Measurements from ENCODE around the gene HSPA4.

GRCh38 chr5:133142782-133143181, 91.0 kb downstream of the HSPA4 start:
- TF ChIP-seq GATA2 (IDR thresholded peaks at IDR 0.05; ENCODE audit: insufficient read depth, insufficient read length, low read depth, low read length) (no peak), MYC (IDR thresholded peaks at IDR 0.05; ENCODE audit: low read depth, low read length) (no peak), POLR2A (IDR thresholded peaks at IDR 0.05; ENCODE audit: low read depth, low read length) (no peak), MAX (IDR thresholded peaks at IDR 0.05; ENCODE audit: insufficient read depth, insufficient read length) (no peak), EZH2 (IDR thresholded peaks at IDR 0.05; ENCODE audit: borderline replicate concordance, low read depth, low read length, severe bottlenecking) (no peak), POLR2AphosphoS5 (IDR thresholded peaks at IDR 0.05; ENCODE audit: insufficient read depth, low read depth, low read length) (no peak)
- TF ChIP-seq, protein P1, sequence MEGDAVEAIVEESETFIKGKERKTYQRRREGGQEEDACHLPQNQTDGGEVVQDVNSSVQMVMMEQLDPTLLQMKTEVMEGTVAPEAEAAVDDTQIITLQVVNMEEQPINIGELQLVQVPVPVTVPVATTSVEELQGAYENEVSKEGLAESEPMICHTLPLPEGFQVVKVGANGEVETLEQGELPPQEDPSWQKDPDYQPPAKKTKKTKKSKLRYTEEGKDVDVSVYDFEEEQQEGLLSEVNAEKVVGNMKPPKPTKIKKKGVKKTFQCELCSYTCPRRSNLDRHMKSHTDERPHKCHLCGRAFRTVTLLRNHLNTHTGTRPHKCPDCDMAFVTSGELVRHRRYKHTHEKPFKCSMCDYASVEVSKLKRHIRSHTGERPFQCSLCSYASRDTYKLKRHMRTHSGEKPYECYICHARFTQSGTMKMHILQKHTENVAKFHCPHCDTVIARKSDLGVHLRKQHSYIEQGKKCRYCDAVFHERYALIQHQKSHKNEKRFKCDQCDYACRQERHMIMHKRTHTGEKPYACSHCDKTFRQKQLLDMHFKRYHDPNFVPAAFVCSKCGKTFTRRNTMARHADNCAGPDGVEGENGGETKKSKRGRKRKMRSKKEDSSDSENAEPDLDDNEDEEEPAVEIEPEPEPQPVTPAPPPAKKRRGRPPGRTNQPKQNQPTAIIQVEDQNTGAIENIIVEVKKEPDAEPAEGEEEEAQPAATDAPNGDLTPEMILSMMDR (IDR thresholded peaks at IDR 0.05; ENCODE audit: extremely low read depth in 1 of 2, insufficient read depth in 1 of 2, low read depth in 1 of 2, low read length in 2 of 2), result no peak
